Activated CD8-positive, alpha-beta memory T cell treated with anti-CD3 and anti-CD28 coated beads, Interleukin-2, amount 50 U/mL, for 1 hour (primary cell): ENCODE data around the gene DNAJC4.

Source experiments
- DNase-seq: peaks from one replicate; pipeline ENCODE4 v3.0.0-alpha.2; 2020; ENCODE audit errors: extremely low read depth

The DNAJC4 gene

GRCh38 chr11:64258946-64259532 lies 28.7 kb downstream of the DNAJC4 start:
- no peak for DNase-seq

GRCh38 chr11:64259533-64260067 lies 29.3 kb downstream of the DNAJC4 start:
- no peak for DNase-seq

GRCh38 chr11:64260147-64260708 lies 29.9 kb downstream of the DNAJC4 start:
- no peak for DNase-seq

GRCh38 chr11:64261556-64262080 lies 31.3 kb downstream of the DNAJC4 start:
- DNase-seq: no peak

GRCh38 chr11:64262271-64263002 lies 32.1 kb downstream of the DNAJC4 start:
- DNase-seq: no peak

- no peak for DNase-seq
Measured at GRCh38 chr11:64263021-64263946, 32.9 kb downstream of the DNAJC4 start.

- no peak for DNase-seq
Measured at GRCh38 chr11:64263947-64264317, 33.6 kb downstream of the DNAJC4 start.

GRCh38 chr11:64264371-64264852 lies 34.1 kb downstream of the DNAJC4 start:
- DNase-seq: no peak

GRCh38 chr11:64265176-64266160 lies 35.1 kb downstream of the DNAJC4 start:
- no peak for DNase-seq

GRCh38 chr11:64266339-64266738 lies 36.0 kb downstream of the DNAJC4 start:
- DNase-seq: no peak

- no peak for DNase-seq
Measured at GRCh38 chr11:64267207-64267945, 37.0 kb downstream of the DNAJC4 start.

- no peak for DNase-seq
Measured at GRCh38 chr11:64268025-64268892, 37.9 kb downstream of the DNAJC4 start.

GRCh38 chr11:64268893-64269539 lies 38.7 kb downstream of the DNAJC4 start:
- no peak for DNase-seq

- DNase-seq: peak; percentile 94
Measured at GRCh38 chr11:64269540-64270220, 39.3 kb downstream of the DNAJC4 start.

GRCh38 chr11:64275031-64275800 lies 44.9 kb downstream of the DNAJC4 start:
- no peak for DNase-seq

GRCh38 chr11:64275841-64276240 lies 45.5 kb downstream of the DNAJC4 start:
- DNase-seq: no peak
